SW480 (cell line): ENCODE measurements around the gene BAAT.

Experiments used
- DNase-seq: peaks from one replicate; pipeline ENCODE4 v3.0.0-alpha.2; 2016; ENCODE audit warnings: low spot score

BAAT gene

GRCh38 chr9:101398068-101398929, 13.5 kb upstream of the BAAT start, which contains the start of the genes MRPL50 and ZNF189:
MRPL50 (minus strand) TSS chr9:101398618; CDS start chr9:101398592, 26 bp downstream.
ZNF189 (plus strand) TSS chr9:101398851; CDS start chr9:101399157, 306 bp downstream.
- peak; percentile 99 for DNase-seq

- no peak for DNase-seq
Observed at GRCh38 chr9:101397746-101398067, 12.9 kb upstream of the BAAT start.

DNA sequence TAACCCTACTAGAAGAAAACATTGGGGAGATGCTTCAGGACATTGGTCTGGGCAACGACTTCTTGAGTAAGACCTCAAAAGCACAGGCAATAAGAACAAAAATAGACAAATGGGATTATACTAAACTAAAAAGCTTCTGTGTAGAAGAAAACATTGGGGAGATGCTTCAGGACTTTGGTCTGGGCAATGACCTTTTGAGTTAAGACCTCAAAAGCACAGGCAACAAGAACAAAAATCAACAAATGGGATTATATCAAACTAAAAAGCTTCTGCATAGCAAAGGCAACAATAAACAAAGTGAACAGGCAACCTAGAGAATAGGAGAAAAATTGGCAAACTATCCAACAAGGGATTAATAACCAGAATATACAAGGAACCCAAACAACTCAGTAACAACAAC, 9.9 kb upstream of the BAAT start:
- DNase-seq = no peak

- no peak for DNase-seq
Observed at GRCh38 chr9:101393135-101393534, 8.3 kb upstream of the BAAT start.

DNA sequence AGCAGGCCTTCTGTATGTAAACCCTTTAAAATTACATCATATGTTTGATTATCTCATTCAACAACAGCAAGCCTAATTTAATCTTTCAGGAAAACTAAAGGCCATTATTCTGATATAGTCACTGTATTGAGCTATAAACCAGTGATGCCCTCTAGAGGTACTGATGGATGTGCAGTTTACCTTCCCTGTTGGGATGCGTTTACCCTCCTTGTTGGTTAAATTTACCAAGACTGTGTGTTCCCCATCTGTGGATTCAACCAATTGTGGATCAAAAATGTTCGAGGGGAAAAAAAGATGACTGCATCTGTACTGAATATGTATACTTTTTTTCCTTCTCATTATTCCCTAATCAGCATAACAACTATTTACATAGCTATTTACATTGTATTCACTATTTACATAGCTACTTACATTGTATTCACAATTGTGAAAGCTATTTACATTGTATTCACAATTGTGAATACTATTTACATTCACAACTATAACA, 3.7 kb upstream of the BAAT start:
- DNase-seq = no peak

GRCh38 chr9:101387871-101388506, 3.2 kb upstream of the BAAT start:
- peak; percentile 51 for DNase-seq

DNA sequence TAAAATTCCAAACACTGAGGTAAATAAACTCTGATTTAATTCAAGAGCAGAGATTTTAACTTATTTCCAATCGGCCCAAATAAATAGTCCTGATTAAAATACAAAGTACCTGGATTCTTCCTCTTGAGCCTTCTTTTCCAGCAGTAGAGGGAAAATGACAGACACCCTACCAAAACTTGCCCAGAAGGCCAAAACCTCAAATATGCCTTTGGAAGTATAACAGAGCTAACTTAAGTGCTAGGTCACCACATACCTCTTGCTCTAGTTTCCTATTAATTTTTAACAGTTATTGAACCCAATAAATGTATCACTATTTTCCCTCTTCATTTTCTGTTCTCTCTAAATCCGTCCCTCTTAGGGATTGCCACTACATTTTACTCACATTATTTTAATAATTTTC, 1.4 kb downstream of the BAAT start:
- DNase-seq = no peak

DNA sequence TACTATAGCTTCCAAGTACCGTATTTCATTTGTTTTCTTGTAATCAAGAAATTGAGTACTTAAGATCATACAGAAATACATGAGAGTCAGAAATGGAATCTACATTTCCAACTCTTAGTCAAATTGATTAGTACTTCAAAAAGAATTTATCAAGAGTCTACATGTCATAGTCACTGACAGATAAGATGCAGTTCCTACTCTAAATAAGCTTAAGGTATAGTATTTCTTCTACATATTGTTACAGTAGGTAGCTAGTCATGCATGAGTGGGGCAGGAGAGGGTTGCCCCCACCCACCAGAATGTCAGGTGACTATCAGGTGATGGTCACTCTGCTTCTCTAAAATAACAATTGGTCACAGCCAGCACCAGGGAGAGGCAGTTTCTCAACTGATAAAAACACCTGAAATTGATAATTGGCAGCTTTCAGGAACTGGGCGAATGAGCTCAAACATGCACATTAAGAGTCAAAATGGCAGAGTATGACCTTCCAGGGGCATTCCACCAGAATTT, 2.9 kb downstream of the BAAT start:
- no peak for DNase-seq

DNA sequence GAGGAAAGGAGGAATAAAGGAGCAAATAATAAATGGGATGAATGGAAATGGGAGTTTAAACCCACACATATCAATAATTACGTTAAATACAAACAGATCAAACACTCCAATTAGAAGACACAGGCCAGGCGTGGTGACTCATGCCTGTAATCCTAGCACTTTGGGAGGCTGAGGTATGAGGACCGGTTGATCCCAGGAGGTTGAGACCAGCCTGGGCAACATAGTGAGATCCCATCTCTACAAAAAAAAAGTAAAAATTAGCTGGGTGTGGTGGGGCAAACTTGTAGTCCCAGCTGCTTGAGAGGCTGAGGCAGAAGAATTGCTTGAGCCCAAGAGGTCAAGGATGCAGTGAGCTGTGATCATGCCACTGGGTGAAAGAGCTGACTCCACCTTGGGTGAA, 3.7 kb downstream of the BAAT start:
- DNase-seq = no peak

- DNase-seq = no peak
Observed at GRCh38 chr9:101380295-101380694, 4.5 kb downstream of the BAAT start.

- DNase-seq = no peak
Observed at GRCh38 chr9:101376111-101376848, 8.5 kb downstream of the BAAT start.

GRCh38 chr9:101375546-101375945, 9.3 kb downstream of the BAAT start:
- no peak for DNase-seq

DNA sequence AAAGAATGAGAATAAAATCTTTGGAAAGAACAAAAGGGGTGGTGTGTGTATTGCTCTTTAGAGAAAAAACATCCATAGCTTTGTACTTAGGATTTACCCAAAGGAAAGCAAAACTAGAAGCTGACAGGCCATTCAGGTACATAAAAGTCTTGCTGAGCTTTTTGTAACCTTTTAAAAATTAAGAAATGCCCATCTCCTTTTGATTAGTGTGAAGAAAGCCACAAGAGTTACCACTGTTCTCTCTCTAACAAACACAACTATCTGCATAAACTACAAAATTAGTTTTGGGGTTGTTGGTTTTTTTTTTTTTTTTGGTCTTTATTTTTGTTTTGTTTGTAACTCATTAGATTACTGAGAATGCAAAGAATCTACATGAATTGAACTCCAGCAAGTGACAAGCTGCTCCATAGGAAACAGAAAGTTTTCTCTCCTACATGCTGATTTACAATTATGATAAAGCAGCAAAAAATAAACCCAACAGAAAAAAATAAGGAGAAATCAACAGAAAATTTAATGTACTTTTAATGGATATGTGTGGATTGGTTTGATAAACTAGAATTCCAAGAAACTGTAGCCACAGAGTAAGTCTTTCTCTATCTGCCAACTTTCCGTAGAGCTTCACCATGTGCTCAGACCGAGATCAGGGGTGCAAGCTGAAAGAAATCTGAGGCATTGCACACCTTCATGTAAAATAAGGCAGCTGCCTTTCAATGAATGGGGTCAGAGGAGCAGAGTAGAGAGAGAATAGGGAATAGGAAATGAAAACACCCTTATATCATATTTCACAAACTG, 12.3 kb downstream of the BAAT start:
- no peak for DNase-seq

GRCh38 chr9:101371813-101372212, 13.0 kb downstream of the BAAT start:
- DNase-seq = no peak

- no peak for DNase-seq
Observed at GRCh38 chr9:101369884-101370531, 14.8 kb downstream of the BAAT start.

- peak; percentile 2 for DNase-seq
Observed at GRCh38 chr9:101369286-101369685, 15.5 kb downstream of the BAAT start.

- DNase-seq = no peak
Observed at GRCh38 chr9:101367323-101367722, 17.5 kb downstream of the BAAT start.

- peak; percentile 44 for DNase-seq
Observed at GRCh38 chr9:101366038-101366756, 18.6 kb downstream of the BAAT start.

DNA sequence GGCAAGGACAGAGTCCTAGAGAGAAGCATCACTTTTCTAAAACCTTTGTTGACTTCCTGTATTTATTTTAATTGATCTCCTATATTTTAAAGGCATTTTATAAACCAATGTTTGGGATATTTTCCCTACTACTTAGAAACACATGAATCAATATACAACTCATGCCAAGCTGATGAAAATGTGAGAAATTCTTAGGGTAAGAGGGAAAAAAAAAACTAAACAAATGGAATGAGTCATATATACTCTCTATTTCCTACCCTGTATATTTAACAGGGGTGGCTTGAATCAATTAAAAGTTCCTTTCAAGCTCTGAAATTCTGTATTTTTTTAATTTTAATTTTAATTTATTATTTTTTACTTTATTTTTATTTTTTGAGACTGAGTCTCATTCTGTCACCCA, 19.6 kb downstream of the BAAT start:
- DNase-seq = peak; percentile 3

GRCh38 chr9:101362450-101362849, 22.4 kb downstream of the BAAT start:
- DNase-seq = no peak
